ENCODE data around the gene AFAP1L2.

AFAP1L2 gene

GRCh38 chr10:114396464-114396863 is 7.8 kb downstream of the AFAP1L2 start:
- TF ChIP-seq, protein P1, sequence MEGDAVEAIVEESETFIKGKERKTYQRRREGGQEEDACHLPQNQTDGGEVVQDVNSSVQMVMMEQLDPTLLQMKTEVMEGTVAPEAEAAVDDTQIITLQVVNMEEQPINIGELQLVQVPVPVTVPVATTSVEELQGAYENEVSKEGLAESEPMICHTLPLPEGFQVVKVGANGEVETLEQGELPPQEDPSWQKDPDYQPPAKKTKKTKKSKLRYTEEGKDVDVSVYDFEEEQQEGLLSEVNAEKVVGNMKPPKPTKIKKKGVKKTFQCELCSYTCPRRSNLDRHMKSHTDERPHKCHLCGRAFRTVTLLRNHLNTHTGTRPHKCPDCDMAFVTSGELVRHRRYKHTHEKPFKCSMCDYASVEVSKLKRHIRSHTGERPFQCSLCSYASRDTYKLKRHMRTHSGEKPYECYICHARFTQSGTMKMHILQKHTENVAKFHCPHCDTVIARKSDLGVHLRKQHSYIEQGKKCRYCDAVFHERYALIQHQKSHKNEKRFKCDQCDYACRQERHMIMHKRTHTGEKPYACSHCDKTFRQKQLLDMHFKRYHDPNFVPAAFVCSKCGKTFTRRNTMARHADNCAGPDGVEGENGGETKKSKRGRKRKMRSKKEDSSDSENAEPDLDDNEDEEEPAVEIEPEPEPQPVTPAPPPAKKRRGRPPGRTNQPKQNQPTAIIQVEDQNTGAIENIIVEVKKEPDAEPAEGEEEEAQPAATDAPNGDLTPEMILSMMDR (IDR thresholded peaks at IDR 0.05; ENCODE audit: low read depth, low read length), result no peak
- H3K4me3 ChIP-seq (replicated peaks in 1 of 2; ENCODE audit: low read depth in 2 of 2, low read length in 2 of 2), result no peak overlapping the region
- no peak for DNase-seq (ENCODE audit: low read depth in 2 of 2)

GRCh38 chr10:114395366-114396022 is 8.8 kb downstream of the AFAP1L2 start:
- H3K4me3 ChIP-seq (replicated peaks in 1 of 2; ENCODE audit: low read depth in 2 of 2, low read length in 2 of 2), result no peak overlapping the region
- TF ChIP-seq, protein P1 (IDR thresholded peaks at IDR 0.05; ENCODE audit: low read depth, low read length), result no peak
- DNase-seq (ENCODE audit: low read depth in 2 of 2), result no peak

GRCh38 chr10:114394531-114394930 is 9.8 kb downstream of the AFAP1L2 start:
- no peak for DNase-seq (ENCODE audit: low read depth in 2 of 2)

DNA sequence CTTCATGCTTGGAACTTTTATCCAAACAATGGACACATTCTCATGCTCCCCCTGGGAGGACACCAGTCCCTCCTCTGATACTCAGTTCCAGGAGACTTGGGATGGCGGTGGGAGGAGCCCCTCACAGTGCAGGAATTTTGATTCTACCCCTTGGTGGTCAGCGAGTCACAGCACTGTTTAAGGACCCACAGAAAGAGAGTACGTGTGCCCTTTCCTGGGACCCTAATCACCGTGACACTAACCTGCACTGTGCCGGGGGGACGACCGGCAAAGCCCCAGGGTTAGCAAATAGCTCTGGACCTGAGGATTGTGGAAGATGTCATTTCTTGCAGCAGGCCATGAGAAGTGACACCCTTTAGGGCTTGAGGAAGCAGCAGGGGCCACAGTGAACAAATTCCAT is 10.4 kb downstream of the AFAP1L2 start:
- TF ChIP-seq, protein P1 (IDR thresholded peaks at IDR 0.05; ENCODE audit: low read depth, low read length), result no peak
- no peak for DNase-seq (ENCODE audit: low read depth in 2 of 2)

More at GRCh38 chr10:114394531-114394930, 9.8 kb downstream of the AFAP1L2 start:
- no peak overlapping the region for H3K4me3 ChIP-seq (replicated peaks in 1 of 2; ENCODE audit: low read depth in 2 of 2, low read length in 2 of 2)
- TF ChIP-seq, protein P1 (IDR thresholded peaks at IDR 0.05; ENCODE audit: low read depth, low read length), result no peak

DNA sequence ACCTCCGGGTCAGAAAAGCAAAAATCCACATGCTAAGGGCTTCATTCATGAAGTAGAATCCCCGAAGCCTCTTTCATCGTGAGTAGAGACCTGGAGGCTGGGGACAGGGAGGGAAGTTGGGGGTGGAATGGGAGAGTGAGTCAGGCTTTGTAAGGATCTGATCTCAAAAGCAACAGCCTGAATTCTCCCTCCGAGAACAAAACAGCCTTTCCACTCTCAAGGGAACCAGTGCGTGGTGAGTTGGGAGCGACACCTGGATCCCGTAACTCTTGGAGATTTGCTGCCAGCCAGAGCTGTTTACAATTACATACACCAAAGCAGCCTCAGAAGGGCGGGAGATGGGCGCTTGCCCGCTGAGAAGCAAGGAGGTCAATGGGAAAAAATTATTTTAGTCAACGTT is 10.8 kb downstream of the AFAP1L2 start:
- TF ChIP-seq, protein P1 (IDR thresholded peaks at IDR 0.05; ENCODE audit: low read depth, low read length), result no peak
- peak; percentile 28 to 42 for DNase-seq (ENCODE audit: low read depth in 2 of 2)
- no peak overlapping the region for H3K4me3 ChIP-seq (replicated peaks in 1 of 2; ENCODE audit: low read depth in 2 of 2, low read length in 2 of 2)

More for the DNA sequence above, 10.4 kb downstream of the AFAP1L2 start:
- no peak overlapping the region for H3K4me3 ChIP-seq (replicated peaks in 1 of 2; ENCODE audit: low read depth in 2 of 2, low read length in 2 of 2)

GRCh38 chr10:114392112-114392835 is 12.0 kb downstream of the AFAP1L2 start:
- TF ChIP-seq, protein P1 (IDR thresholded peaks at IDR 0.05; ENCODE audit: low read depth, low read length), result no peak
- no peak for DNase-seq (ENCODE audit: low read depth in 2 of 2)
- no peak overlapping the region for H3K4me3 ChIP-seq (replicated peaks in 1 of 2; ENCODE audit: low read depth in 2 of 2, low read length in 2 of 2)
